Stimulated activated CD4-positive, alpha-beta T cell treated with anti-CD3 and anti-CD28 coated beads, Interleukin-12 subunit alpha, Interleukin-12 subunit beta, amount 100 ng/mL, for 4 hours (primary cell): ENCODE results near the gene IGSF21.

Experiments
- DNase-seq: peaks from one replicate; pipeline ENCODE4 v3.0.0-alpha.2; 2020

The IGSF21 gene

DNA sequence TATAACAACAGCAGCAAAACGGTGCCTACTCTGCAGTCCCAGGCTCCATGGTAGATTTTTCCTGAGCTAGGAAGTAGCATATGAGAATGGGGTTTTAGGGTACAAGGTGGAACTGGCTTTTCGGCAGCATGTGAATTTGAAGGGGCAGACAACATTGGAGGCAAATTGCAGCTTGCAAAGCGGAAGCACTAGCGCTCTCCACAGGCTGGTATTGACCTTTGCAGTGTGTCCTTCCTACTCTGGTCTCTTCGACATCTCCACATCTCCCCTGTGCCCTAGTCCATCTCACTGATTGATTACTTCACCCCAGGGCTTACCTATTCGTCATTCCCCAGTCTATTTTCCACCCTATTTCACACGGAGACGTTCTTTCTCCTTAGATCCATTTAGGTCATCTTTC is 13.0 kb downstream of the IGSF21 start:
- no peak for DNase-seq

- DNase-seq: no peak
Measured at GRCh38 chr1:18121072-18121820, 13.6 kb downstream of the IGSF21 start.

GRCh38 chr1:18123467-18123992 is 15.9 kb downstream of the IGSF21 start:
- DNase-seq: no peak

DNA sequence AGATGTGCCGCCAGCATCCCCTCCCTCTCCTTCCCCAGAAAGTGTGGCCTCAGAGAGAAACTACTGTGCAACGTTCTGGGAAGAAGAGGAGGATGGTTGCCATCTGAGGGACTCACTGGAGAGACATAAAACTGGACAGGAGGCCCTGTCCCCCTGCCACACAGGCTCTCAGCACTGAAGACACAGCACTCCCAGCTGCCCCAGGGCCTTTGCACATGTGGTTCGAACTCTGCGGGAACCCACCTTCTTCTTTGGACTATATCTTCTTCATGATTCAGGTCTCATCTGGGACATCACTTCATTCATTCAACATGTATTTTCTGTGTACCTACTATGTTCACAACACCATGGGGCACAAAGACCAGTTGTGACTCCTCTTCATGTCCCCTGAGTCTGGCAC is 17.4 kb downstream of the IGSF21 start:
- no peak for DNase-seq

GRCh38 chr1:18126616-18127015 is 19.0 kb downstream of the IGSF21 start:
- DNase-seq: no peak

DNA sequence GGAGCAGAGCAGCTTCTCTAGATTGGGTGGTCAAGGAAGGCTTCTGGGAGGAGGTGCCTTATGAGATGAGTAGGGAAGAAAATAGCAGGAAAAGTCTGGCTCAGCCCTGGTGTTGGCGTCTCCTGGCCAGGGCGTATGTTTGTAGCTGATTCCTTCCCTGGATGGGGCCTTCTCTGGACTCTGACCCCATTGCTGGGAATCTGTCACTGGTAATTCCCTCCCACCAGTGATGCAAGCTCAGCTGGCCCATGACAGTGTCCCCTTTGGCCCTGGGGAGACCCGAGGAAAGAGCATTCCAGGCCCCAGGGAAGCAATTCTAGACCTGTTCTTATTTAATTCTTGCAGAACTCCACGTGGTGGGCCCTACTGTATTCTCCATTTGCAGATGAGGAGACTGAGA is 20.7 kb downstream of the IGSF21 start:
- no peak for DNase-seq

DNA sequence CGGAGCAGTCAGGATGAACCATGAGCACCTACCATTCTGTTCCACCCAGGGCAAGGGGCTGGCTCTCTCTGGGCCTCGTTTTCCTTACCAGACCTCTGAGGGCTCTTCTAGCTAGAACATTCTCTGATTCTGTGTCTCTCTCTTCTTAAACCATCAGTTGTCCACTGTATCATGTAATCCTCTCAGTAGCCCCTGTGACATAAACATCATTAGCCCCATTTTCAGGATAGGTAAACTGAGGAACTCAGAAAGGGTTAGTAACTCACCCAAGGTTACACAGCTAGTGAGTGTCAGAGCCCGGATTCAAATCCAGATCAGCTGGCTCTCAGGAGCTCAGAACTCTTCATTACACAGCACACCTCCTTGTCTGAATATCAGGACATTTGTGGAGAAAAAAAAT is 22.8 kb downstream of the IGSF21 start:
- no peak for DNase-seq

DNA sequence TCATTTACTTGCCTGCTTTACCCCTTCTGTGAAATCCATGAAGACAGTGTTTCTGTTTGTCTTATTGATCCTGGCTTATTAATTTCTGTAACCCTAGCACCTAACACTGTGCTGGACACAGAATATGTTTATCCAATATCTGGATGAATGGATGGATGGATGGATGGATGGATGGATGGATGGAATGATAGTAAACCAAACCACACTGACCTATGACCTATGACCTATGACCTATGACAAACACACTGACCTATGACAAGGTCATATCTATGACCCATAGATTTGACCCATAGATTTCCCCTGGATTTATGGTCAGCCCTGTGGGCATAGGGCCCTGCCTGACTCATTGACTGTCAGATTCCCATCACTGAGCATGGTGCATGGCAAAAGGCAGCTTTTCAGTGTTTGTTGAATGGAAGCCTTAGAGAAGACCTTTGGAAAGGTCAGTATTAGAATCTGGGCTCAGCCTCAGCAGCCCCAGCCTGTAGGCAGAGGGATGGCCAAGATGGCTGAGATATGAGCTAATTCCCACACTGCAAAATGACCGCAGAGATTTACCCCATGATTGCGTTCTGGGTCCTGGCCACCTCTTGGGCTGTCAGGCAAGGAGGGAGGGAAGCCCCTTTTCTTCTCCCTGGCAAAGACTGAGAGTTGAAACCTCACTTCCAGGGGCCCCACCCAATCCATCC is 24.6 kb downstream of the IGSF21 start:
- no peak for DNase-seq

- DNase-seq: no peak
Measured at GRCh38 chr1:18132711-18133541, 25.3 kb downstream of the IGSF21 start.

DNA sequence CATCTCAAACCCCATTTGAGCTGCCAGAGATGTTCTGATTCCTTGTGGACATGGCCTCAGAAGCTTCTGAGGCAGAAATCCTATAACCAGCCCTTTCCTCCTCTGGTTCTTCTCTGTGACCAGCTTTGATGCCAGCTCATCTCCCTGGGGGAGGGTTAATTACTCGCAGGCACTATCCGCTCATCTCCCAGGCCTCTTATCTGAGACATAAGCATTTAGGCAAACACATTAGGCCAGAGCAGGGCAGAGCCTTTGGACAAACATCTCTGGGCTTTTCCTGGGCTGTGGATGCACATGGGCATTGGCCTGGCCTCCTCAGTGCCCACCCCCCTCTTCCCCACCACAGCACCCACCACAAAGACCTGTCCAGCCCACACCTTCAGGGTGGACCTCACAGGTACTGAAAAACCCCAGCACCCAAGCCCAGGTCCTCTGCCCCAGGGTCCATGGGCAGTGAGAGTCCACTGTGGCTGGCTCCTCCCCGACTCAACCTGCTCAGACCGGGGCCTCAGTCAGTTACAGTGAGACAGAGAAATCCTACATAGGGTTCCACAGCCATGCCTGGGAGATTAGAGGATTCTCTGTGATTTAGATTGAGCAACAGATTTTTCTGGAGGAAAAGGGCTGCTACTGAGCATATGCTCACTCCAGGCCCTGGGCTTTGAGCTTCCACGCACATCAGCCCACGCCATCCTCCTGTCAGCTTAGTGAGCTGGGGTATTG is 26.9 kb downstream of the IGSF21 start:
- DNase-seq: no peak

GRCh38 chr1:18137759-18138345 is 30.3 kb downstream of the IGSF21 start:
- no peak for DNase-seq

DNA sequence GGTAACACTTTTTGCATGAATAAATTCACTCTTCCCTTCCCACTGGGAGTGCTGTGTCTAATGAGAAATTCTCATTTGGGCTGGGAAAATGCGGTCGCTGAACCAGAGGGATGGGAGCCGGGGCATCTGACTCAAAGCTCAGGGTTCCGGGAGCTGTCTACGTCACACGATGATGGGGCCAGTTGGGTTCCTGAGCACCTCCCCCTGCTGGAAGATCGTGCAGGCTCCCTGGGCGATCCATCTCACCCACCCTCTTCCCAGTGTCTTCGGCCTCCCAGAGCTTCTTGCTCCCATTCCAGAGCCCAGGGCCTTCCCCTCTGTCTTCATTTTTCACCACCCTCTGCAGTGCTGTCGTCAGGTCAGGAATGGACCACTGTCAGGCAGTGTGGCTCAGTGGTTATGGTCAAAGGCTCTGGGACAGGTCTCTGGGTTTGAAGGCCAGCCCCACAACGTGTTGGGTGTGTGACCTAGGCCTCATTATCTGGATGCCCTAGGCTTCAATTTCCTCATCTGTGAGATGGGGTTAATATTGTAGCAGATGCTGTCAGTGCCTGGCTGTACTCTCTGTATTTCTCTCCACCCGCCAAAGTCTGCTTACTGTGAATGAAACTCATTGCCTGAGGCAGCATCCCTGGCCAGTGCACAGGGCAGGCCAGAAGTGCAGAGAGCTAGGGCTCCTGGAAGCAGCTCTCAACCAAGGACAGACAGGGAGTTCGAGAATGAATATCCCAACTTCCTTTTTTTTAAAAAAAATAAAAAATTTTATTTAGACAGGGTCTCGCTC is 31.8 kb downstream of the IGSF21 start:
- DNase-seq: no peak

DNA sequence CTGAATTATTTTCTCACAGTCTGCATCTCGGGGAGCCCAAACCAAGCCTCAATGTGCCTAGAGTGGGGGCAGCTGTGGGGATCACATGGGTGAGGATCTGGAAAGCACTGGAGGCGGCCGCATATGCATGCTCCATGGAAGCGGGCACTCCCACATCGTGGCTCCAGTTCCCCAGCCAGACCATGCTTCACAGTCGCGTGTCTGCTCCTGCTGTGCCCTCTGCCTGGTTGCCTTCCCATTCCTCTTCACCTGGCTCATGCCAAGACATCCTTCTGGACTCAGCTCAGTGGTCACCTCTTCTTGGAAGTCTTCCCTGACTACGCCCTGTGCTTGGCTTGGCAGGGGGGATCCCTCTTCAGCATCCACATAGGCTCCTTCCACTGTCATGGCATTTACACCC is 32.8 kb downstream of the IGSF21 start:
- no peak for DNase-seq

- no peak for DNase-seq
Measured at GRCh38 chr1:18141661-18142060, 34.1 kb downstream of the IGSF21 start.

DNA sequence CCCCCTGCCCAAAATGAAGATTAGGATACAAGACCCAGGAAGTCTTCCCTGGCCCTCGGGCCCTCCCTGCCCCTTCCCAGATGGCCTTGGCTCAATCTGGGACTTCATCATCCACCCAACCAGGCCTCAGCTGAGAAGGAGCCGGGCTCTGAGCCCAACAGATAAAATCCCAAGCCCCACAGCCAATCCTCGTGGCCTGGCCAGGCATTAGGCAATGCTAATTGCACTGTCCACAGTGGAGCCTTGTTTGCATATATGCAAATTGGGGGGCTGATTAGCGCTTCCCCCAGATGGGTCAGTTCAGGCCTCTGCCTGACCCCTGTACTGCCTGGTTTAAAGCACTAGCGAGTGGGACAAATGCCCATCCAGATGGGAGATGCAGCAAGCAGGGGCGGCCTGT is 34.9 kb downstream of the IGSF21 start:
- no peak for DNase-seq

- DNase-seq: no peak
Measured at GRCh38 chr1:18142969-18143368, 35.4 kb downstream of the IGSF21 start.

GRCh38 chr1:18144062-18144461 is 36.5 kb downstream of the IGSF21 start:
- DNase-seq: no peak

DNA sequence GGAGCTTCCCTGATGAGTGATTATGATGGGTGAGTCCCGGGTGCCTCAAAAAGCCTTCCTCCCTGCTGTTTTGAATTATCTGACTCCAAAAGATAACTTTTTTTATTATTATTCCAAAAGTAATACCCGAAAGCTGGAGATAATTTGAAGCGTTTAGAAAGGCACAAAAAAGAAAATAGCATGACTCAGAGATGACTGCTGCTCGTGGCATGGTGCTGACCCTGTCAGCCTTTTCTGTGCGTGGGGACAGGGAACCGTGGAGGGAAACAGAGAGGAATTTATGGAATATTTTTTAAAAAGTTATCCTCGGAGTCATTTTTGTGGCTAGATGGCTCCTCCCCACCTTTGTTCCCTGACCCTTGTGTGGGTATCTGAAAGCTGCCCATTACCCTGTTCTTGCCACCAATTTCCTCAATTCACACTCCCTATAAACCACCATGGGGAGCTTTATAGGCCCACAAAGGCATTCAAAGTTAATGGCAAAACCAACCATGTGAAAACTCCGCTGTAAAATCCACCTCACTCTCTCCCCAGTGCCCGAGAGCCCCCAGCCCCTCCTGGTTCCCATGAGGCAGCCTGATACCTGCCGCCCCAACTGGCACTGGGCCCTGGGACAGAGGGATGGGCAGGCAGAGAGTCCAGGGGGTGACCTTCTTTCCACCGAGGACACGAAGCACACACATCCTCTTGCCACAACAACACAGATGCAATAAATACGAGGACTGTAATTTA is 37.5 kb downstream of the IGSF21 start:
- no peak for DNase-seq

GRCh38 chr1:18145851-18146618 is 38.4 kb downstream of the IGSF21 start:
- no peak for DNase-seq

DNA sequence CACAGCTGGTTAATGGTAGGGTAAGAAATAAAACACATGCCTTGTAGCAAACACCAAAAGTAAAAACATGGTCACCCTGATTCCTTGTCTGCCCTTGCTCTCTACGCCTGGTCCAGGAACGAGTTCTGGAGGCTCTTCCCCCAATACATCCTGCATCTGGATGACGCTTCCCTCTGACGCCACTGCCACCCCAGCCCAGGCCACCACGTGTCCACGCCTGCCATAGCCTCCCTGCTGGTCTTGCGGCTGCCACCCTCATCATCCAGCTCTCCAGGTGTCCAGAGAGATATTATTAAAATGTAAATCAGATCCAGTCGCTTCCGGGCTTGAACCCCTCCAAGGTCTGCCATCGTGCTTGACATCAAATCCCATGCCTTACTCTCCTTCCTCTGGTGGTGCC is 39.3 kb downstream of the IGSF21 start:
- DNase-seq: no peak
